ENCODE results near the gene GAREM1. TPM values are rescaled to one million over a fixed set of nuclear protein-coding genes. Genes with fewer than 3 reads are reported as not detected.
"Not testable (repeated sequence)": the region's sequence is repeated elsewhere in the genome, so short reads cannot be mapped to it uniquely, and the experiment has no call there.

Gene GAREM1
- total and polyA plus RNA-seq, 4 donors, result 1.5 to 7.5 (median 2.0) TPM

GRCh38 chr18:32476106-32476505 is 5.4 kb upstream of the GAREM1 start:
- TF ChIP-seq RXRA (IDR thresholded peaks at IDR 0.05) (no peak), ZBTB33 (IDR thresholded peaks at IDR 0.05) (no peak), HNF4G (IDR thresholded peaks at IDR 0.05) (no peak), SP1 (IDR thresholded peaks at IDR 0.05) (no peak), GABPA (IDR thresholded peaks at IDR 0.05 in 1 of 2, conservative IDR thresholded peaks at IDR 0.05 in 1 of 2) (no peak), MAX (IDR thresholded peaks at IDR 0.05) (no peak), RAD21 (IDR thresholded peaks at IDR 0.05) (no peak), TAF1 (conservative IDR thresholded peaks at IDR 0.05) (no peak), CTCF (IDR thresholded peaks at IDR 0.05; ENCODE audit: low read depth, low read length, missing input control) (no peak), FOXA2 (IDR thresholded peaks at IDR 0.05) (no peak), EGR1 (IDR thresholded peaks at IDR 0.05; ENCODE audit: low read depth in 2 of 2) (no peak), ATF3 (IDR thresholded peaks at IDR 0.05) (no peak), REST (IDR thresholded peaks at IDR 0.05) (no peak), FOXA1 (IDR thresholded peaks at IDR 0.05) (no peak), JUND (IDR thresholded peaks at IDR 0.05) (no peak), HNF4A (conservative IDR thresholded peaks at IDR 0.05) (no peak), NR2F2 (IDR thresholded peaks at IDR 0.05) (no peak)
- peaks cover 0 to 8% (median 7%) of the 10 kb centered on the region in 4 donors for H3K4me1 ChIP-seq (ENCODE audit: control insufficient read depth in 4 of 4, insufficient read depth in 4 of 4, low read length in 3 of 4)
- no peak overlapping the region for H3K4me3 ChIP-seq (ENCODE audit: low read depth in 1 of 3, low read length in 3 of 3)
- H3K36me3 ChIP-seq (ENCODE audit: control insufficient read depth in 4 of 4, insufficient read depth in 3 of 4, low read depth in 1 of 4, low read length in 3 of 4), result no peaks in the 10 kb centered on the region
- no peak overlapping the region for H3K27ac ChIP-seq (ENCODE audit: low read depth in 1 of 2, low read length in 2 of 2)
- no peaks in the 10 kb centered on the region for H3K9me3 ChIP-seq (ENCODE audit: control insufficient read depth in 4 of 4, low read length in 3 of 4)
- H3K9ac ChIP-seq (ENCODE audit: low read depth in 1 of 2, low read length in 2 of 2), result no peak overlapping the region
- DNase-seq (ENCODE audit: low spot score), result no peak
- 85% methylated on average over 2 of the region's 2 CpGs for WGBS
- H3K27me3 ChIP-seq (ENCODE audit: control insufficient read depth in 4 of 4, insufficient read depth in 4 of 4, low read length in 3 of 4), result no peaks in the 10 kb centered on the region

- not testable (repeated sequence) for H3K9me3 ChIP-seq (ENCODE audit: control insufficient read depth in 4 of 4, low read length in 3 of 4); H3K27ac ChIP-seq (ENCODE audit: low read depth in 1 of 2, low read length in 2 of 2); H3K9ac ChIP-seq (ENCODE audit: low read depth in 1 of 2, low read length in 2 of 2); H3K4me1 ChIP-seq (ENCODE audit: control insufficient read depth in 4 of 4, insufficient read depth in 4 of 4, low read length in 3 of 4); H3K4me3 ChIP-seq (ENCODE audit: low read depth in 1 of 3, low read length in 3 of 3); H3K36me3 ChIP-seq (ENCODE audit: control insufficient read depth in 4 of 4, insufficient read depth in 3 of 4, low read depth in 1 of 4, low read length in 3 of 4); H3K27me3 ChIP-seq (ENCODE audit: control insufficient read depth in 4 of 4, insufficient read depth in 4 of 4, low read length in 3 of 4); DNase-seq (ENCODE audit: low spot score)
- 91% methylated on average over 12 of the region's 12 CpGs for WGBS
These were observed 4.4 kb upstream of the GAREM1 start for GRCh38 chr18:32475069-32475468.
